Upper lobe of left lung (tissue), 4 donors: Measurements from ENCODE around the gene INMT.

ENCODE experiments used
- CTCF ChIP-seq, 6 experiments: fragments of 450-650 bp in 4 of 6; fragments of 200-600 bp in 2 of 6; sonication (generic) in 2 of 6; IDR thresholded peaks; one replicate each; pipeline ENCODE4 v1.5.1; 2016 to 2019; ENCODE audit warnings: antibody characterized with exemption in 6 of 6
- EP300 ChIP-seq, 4 donors: sonication (generic); formaldehyde crosslinking; IDR thresholded peaks; one replicate each; pipeline ENCODE4 v1.5.1; 2017; ENCODE audit warnings: antibody characterized with exemption in 4 of 4, control low read depth in 2 of 4

GRCh38 chr7:30708412-30708811 lies 43.5 kb upstream of the INMT start:
- TF ChIP-seq EP300 (IDR thresholded peaks at IDR 0.05) (no peak), CTCF (IDR thresholded peaks at IDR 0.05) (no peak)
